Fibroblast of lung (primary cell): Measurements from ENCODE around the gene CLIC4. TPM values are rescaled to one million over a fixed set of nuclear protein-coding genes. Genes with fewer than 3 reads are reported as not detected.
"Not testable (repeated sequence)": the region's sequence is repeated elsewhere in the genome, so short reads cannot be mapped to it uniquely, and the experiment has no call there.

Experiments
- DNase-seq, 2 donors: peaks; one replicate each; pipeline versions ENCODE4 v3.0.0 to v3.0.0-alpha.2; 2010; ENCODE audit warnings: low read depth in 2 of 2
- H2AFZ ChIP-seq: 2 replicates; pipeline ENCODE4 v1.5.1; 2012; ENCODE audit warnings: low read length, control low read depth, inconsistent platforms
- H3K27ac ChIP-seq: 2 replicates; pipeline ENCODE4 v1.5.1; 2011; ENCODE audit warnings: low read length, control low read depth; ENCODE audit not compliant: insufficient read depth
- H3K27me3 ChIP-seq: 2 replicates; pipeline ENCODE4 v1.5.1; 2011; ENCODE audit warnings: mild to moderate bottlenecking, low read length; ENCODE audit not compliant: control insufficient read depth, insufficient read depth
- H3K36me3 ChIP-seq: 2 replicates; pipeline ENCODE4 v1.5.1; 2011; ENCODE audit warnings: low read length; ENCODE audit not compliant: control insufficient read depth, insufficient read depth
- H3K4me1 ChIP-seq: 2 replicates; pipeline ENCODE4 v1.5.1; 2011; ENCODE audit warnings: low read length; ENCODE audit not compliant: control insufficient read depth, insufficient read depth; ENCODE audit errors: extremely low read depth
- H3K4me2 ChIP-seq: 2 replicates; pipeline ENCODE4 v1.5.1; 2011; ENCODE audit warnings: low read length, control low read depth; ENCODE audit not compliant: insufficient read depth; ENCODE audit errors: extremely low read depth
- H3K4me3 ChIP-seq, 4 experiments: fragments of 200-600 bp in 1 of 4; sonication (generic) in 1 of 4; replicated peaks in 1 of 4; 2 replicates each; pipeline ENCODE4 v1.5.1; 2011 to 2016; ENCODE audit warnings: low read length in 4 of 4, low read depth in 3 of 4, mild to moderate bottlenecking in 3 of 4, control low read depth in 2 of 4, inconsistent platforms in 1 of 4, mixed read lengths in 1 of 4; ENCODE audit not compliant: insufficient read depth in 1 of 4; ENCODE audit errors: control extremely low read depth in 1 of 4
- H3K79me2 ChIP-seq: 2 replicates; pipeline ENCODE4 v1.5.1; 2012; ENCODE audit warnings: mild to moderate bottlenecking, low read length, inconsistent platforms; ENCODE audit not compliant: control insufficient read depth, insufficient read depth
- H3K9ac ChIP-seq: 2 replicates; pipeline ENCODE4 v1.5.1; 2011; ENCODE audit warnings: mild to moderate bottlenecking, low read length, control low read depth; ENCODE audit not compliant: insufficient read depth
- H3K9me3 ChIP-seq: 2 replicates; pipeline ENCODE4 v1.5.1; 2012; ENCODE audit warnings: low read depth, low read length; ENCODE audit not compliant: control insufficient read depth, insufficient read depth
- H4K20me1 ChIP-seq: 2 replicates; pipeline ENCODE4 v1.5.1; 2011; ENCODE audit warnings: low read length; ENCODE audit not compliant: control insufficient read depth, insufficient read depth; ENCODE audit errors: extremely low read depth
- EZH2 ChIP-seq: IDR thresholded peaks from 2 replicates; pipeline ENCODE4 v1.5.1; 2012; ENCODE audit warnings: low read length, control low read depth, mild to moderate bottlenecking; ENCODE audit errors: missing control alignments
- polyA plus RNA-seq, 2 donors: library from polyadenylated mRNA; depleted of rRNA in 1 of 2; stranded (reverse) in 1 of 2; unstranded in 1 of 2; fragments of >200 nt; gene quantifications; 2 replicates each; pipeline ENCODE4 v1.2.1, GENCODE V29; 2011 to 2012; ENCODE audit warnings: missing spikeins in 1 of 2
- total RNA-seq: library from RNA; depleted of rRNA; stranded (reverse); fragments of >200 nt; gene quantifications from 2 replicates; pipeline ENCODE4 v1.2.1, GENCODE V29; 2014
- TF ChIP-seq, protein P1 (sequence below), 2 donors: IDR thresholded peaks in 1 of 2; conservative IDR thresholded peaks in 1 of 2; 1 replicate in 1 of 2; 2 replicates in 1 of 2; pipeline ENCODE4 v1.5.1; 2011 to 2012; ENCODE audit warnings: low read length in 2 of 2, control low read depth in 1 of 2, inconsistent platforms in 1 of 2, low read depth in 1 of 2, mild to moderate bottlenecking in 1 of 2

CLIC4 gene
- total and polyA plus RNA-seq, 2 donors (not counting 1 experiment from before 2014, with no cell fraction given): 368 to 494 TPM

GRCh38 chr1:24754229-24754628 lies 9.0 kb downstream of the CLIC4 start:
- Histone ChIP-seq H3K4me2 (no peak overlapping the region), H3K4me3 (no peak overlapping the region), H2AFZ (no peak overlapping the region), H4K20me1 (peaks cover 6% of the 10 kb centered on the region), H3K36me3 (no peaks in the 10 kb centered on the region), H3K9ac (no peak overlapping the region), H3K9me3 (no peaks in the 10 kb centered on the region), H3K79me2 (peaks cover 96% of the 10 kb centered on the region), H3K27ac (no peak overlapping the region), H3K4me1 (peaks cover 7% of the 10 kb centered on the region), H3K27me3 (no peaks in the 10 kb centered on the region)
- no peak for TF ChIP-seq EZH2
- TF ChIP-seq, protein P1, sequence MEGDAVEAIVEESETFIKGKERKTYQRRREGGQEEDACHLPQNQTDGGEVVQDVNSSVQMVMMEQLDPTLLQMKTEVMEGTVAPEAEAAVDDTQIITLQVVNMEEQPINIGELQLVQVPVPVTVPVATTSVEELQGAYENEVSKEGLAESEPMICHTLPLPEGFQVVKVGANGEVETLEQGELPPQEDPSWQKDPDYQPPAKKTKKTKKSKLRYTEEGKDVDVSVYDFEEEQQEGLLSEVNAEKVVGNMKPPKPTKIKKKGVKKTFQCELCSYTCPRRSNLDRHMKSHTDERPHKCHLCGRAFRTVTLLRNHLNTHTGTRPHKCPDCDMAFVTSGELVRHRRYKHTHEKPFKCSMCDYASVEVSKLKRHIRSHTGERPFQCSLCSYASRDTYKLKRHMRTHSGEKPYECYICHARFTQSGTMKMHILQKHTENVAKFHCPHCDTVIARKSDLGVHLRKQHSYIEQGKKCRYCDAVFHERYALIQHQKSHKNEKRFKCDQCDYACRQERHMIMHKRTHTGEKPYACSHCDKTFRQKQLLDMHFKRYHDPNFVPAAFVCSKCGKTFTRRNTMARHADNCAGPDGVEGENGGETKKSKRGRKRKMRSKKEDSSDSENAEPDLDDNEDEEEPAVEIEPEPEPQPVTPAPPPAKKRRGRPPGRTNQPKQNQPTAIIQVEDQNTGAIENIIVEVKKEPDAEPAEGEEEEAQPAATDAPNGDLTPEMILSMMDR (conservative IDR thresholded peaks at IDR 0.05 in 1 of 2, IDR thresholded peaks at IDR 0.05 in 1 of 2; ENCODE audit: low read depth in 1 of 2, low read length in 2 of 2): no peak
- peak in 1 of 2 donors; percentile 73 for DNase-seq

DNA sequence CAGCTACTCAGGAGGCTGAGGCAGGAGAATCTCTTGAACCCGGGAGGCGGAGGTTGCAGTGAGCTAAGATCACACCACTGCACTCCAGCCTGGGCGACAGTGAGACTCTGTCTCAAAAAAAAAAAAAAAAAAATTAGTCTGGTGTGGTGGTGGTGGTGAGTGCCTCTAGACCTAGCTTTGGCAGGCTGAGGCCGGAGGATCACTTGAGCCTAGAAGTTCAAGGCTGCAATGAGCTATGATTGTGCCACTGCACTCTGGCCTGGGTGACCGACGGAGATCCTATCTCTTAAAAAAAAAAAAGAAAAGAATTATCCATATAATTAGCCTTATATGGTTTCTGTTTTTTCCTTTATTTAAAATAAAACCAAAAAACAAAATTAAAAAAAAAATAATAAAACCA lies 10.1 kb downstream of the CLIC4 start:
- not testable (repeated sequence) for H3K4me3 ChIP-seq, H3K4me2 ChIP-seq, H3K27me3 ChIP-seq, H3K36me3 ChIP-seq, H3K9me3 ChIP-seq, H2AFZ ChIP-seq, H4K20me1 ChIP-seq, H3K4me1 ChIP-seq, DNase-seq, H3K27ac ChIP-seq, H3K9ac ChIP-seq
- H3K79me2 ChIP-seq: peaks cover 96% of the 10 kb centered on the region

DNA sequence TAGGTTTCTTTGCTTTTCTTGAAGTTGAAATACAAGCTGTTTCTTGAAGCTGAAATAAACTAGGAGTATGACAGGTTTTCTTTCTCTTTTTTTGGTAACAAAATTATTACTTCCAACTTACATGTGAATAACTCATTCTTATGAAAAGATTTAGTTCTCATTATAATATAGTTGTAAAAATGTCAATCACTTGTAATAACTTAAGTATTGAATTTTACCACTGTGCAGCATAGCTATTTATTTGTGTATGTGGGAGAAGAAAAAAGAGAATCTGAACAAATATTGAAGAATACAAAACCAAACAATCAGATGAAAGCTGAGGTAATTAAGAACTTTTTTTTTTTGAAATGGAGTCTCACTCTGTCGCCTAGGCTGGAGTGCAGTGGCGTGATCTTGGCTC lies 11.1 kb downstream of the CLIC4 start:
- TF ChIP-seq, protein P1 (conservative IDR thresholded peaks at IDR 0.05 in 1 of 2, IDR thresholded peaks at IDR 0.05 in 1 of 2; ENCODE audit: low read depth in 1 of 2, low read length in 2 of 2): no peak
- TF ChIP-seq EZH2: no peak
- Histone ChIP-seq H3K4me3 (no peak overlapping the region), H2AFZ (no peak overlapping the region), H3K27ac (no peak overlapping the region), H3K27me3 (no peaks in the 10 kb centered on the region), H4K20me1 (peaks cover 5% of the 10 kb centered on the region), H3K79me2 (peaks cover 96% of the 10 kb centered on the region), H3K4me1 (peaks cover 4% of the 10 kb centered on the region), H3K9me3 (no peaks in the 10 kb centered on the region), H3K4me2 (no peak overlapping the region), H3K36me3 (no peaks in the 10 kb centered on the region), H3K9ac (no peak overlapping the region)
- no peak for DNase-seq
